HepG2 (cell line): ENCODE measurements around the gene ILKAP.

Source experiments
- BHLHE40 ChIP-seq: IDR thresholded peaks from 2 replicates; pipeline ENCODE4 v1.6.1; 2011; ENCODE audit warnings: low read length, improper control_type of control experiment
- CEBPB ChIP-seq: IDR thresholded peaks from 2 replicates; pipeline ENCODE4 v1.6.1; 2011; ENCODE audit warnings: low read depth, low read length, improper control_type of control experiment, borderline replicate concordance
- CHD2 ChIP-seq: IDR thresholded peaks from 2 replicates; pipeline ENCODE4 v1.6.1; 2011; ENCODE audit warnings: low read depth, low read length, improper control_type of control experiment
- CHD4 ChIP-seq: fragments of 200-600 bp; sonication (generic); IDR thresholded peaks from 2 replicates; pipeline ENCODE4 v1.7.0; 2017; ENCODE audit warnings: mild to moderate bottlenecking, low read length, borderline replicate concordance
- FOXA1 ChIP-seq, 2 experiments: fragments of 450-650 bp in 1 of 2; sonication (generic) in 1 of 2; formaldehyde crosslinking in 1 of 2; IDR thresholded peaks; 2 replicates each; pipeline versions ENCODE4 v1.4.0 to v1.6.1; 2016 to 2020; ENCODE audit warnings: missing genetic modification reagents in 1 of 2
- HNF4A ChIP-seq: sonication (generic); formaldehyde crosslinking; IDR thresholded peaks from 2 replicates; pipeline ENCODE4 v1.4.0; 2020; ENCODE audit warnings: missing genetic modification reagents
- POLR2AphosphoS5 ChIP-seq: IDR thresholded peaks from 2 replicates; pipeline ENCODE4 v1.6.1; 2012; ENCODE audit warnings: low read depth, low read length
- XRCC5 ChIP-seq: fragments of 200-400 bp; formaldehyde crosslinking; optimal IDR thresholded peaks from 2 replicates; pipeline ENCODE3; 2017; ENCODE audit warnings: mild to moderate bottlenecking, low read length
- TF ChIP-seq, protein P1 (sequence below): sonication (generic); formaldehyde crosslinking; IDR thresholded peaks from 2 replicates; pipeline ENCODE4 v1.5.0; 2020; ENCODE audit warnings: mild to moderate bottlenecking, missing genetic modification reagents, moderate library complexity

DNA sequence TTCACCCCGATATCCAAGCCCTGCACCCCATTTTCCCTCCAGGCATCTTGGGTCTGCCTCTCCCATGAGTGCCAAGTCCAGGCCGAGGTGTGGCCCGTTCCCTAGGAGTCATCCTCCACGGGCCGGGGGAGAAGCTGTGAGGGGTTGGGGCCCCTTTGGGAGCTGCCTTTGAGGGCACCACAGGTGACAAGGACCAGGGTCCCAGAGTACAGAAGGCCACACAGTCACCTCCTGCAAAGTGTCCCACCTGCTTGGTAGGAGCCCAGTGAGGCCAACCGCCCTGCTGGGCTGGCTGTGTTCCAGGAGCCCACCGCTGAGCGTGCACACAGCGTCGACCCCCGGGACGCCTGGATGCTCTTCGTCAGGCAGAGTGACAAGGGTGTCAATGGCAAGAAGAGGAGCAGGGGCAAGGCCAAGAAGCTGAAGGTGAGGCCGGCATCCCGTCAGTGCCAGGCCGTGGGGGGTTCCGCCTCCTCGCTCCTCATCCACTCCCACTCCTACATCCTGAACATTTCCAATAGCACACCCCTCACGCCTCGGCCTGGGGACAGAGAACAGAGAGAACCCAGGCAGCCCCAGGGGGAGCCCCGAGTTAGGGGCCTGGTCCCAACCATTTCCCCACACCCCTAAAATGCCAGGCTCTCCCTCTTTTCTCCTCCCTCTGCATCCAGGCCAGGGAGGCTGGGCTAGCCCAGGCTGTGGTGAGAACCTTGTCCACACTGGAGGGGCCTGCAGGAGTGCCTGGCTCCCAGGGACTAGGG, 42.0 kb downstream of the ILKAP start:
- TF ChIP-seq, protein P1, sequence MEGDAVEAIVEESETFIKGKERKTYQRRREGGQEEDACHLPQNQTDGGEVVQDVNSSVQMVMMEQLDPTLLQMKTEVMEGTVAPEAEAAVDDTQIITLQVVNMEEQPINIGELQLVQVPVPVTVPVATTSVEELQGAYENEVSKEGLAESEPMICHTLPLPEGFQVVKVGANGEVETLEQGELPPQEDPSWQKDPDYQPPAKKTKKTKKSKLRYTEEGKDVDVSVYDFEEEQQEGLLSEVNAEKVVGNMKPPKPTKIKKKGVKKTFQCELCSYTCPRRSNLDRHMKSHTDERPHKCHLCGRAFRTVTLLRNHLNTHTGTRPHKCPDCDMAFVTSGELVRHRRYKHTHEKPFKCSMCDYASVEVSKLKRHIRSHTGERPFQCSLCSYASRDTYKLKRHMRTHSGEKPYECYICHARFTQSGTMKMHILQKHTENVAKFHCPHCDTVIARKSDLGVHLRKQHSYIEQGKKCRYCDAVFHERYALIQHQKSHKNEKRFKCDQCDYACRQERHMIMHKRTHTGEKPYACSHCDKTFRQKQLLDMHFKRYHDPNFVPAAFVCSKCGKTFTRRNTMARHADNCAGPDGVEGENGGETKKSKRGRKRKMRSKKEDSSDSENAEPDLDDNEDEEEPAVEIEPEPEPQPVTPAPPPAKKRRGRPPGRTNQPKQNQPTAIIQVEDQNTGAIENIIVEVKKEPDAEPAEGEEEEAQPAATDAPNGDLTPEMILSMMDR (CRISPR knock-in tag) = no peak
- no peak for TF ChIP-seq HNF4A
- no peak for TF ChIP-seq CEBPB
- TF ChIP-seq XRCC5 = no peak
- TF ChIP-seq BHLHE40 = no peak
- TF ChIP-seq CHD2 = no peak
- no peak for TF ChIP-seq FOXA1 (IDR thresholded peaks at IDR 0.05)
- TF ChIP-seq FOXA1 (CRISPR knock-in tag; IDR thresholded peaks at IDR 0.05) = no peak
- TF ChIP-seq CHD4 = no peak
- no peak for TF ChIP-seq POLR2AphosphoS5
